Astrocyte of the cerebellum (primary cell): ENCODE measurements around the gene DVL2.

Source experiments
- DNase-seq: peaks from one replicate; pipeline ENCODE4 v3.0.0-alpha.2; 2011; ENCODE audit warnings: low read depth
- H3K4me3 ChIP-seq: 2 replicates; pipeline ENCODE4 v1.5.1; 2011; ENCODE audit warnings: mild to moderate bottlenecking, low read depth, low read length, moderate library complexity
- CTCF ChIP-seq: IDR thresholded peaks from 2 replicates; pipeline ENCODE4 v1.5.1; 2012; ENCODE audit warnings: low read length, low read depth, moderate library complexity, mild to moderate bottlenecking; ENCODE audit errors: missing control alignments
- in situ Hi-C: cut with HindIII; loops from 2 replicates; pipeline ENCODE4 v1.10.0; 2017; ENCODE audit warnings: low sequenced_read_pairs

The DVL2 gene

GRCh38 chr17:7223375-7223774, 10.9 kb downstream of the DVL2 start:
- no peak overlapping the region for H3K4me3 ChIP-seq
- in situ Hi-C loops = no loop called here
- DNase-seq = no peak
- TF ChIP-seq CTCF = no peak

DNA sequence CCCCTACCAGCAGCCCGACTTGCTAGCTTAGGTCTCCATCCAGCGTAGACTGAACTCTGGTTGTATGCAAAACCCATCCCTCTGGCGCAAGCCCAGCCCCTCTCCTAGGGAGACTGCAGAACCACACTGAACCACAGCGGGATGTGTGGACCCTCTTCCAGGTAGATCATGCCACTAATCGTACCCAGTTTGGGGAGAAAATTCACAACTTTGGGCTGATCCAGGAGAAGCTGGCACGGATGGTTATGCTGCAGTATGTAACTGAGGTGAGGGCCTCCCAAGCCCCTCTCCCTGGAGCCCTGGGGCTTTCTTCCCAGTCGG, 11.4 kb downstream of the DVL2 start:
- in situ Hi-C loops = no loop called here
- no peak for DNase-seq
- TF ChIP-seq CTCF = no peak
- H3K4me3 ChIP-seq = no peak overlapping the region

DNA sequence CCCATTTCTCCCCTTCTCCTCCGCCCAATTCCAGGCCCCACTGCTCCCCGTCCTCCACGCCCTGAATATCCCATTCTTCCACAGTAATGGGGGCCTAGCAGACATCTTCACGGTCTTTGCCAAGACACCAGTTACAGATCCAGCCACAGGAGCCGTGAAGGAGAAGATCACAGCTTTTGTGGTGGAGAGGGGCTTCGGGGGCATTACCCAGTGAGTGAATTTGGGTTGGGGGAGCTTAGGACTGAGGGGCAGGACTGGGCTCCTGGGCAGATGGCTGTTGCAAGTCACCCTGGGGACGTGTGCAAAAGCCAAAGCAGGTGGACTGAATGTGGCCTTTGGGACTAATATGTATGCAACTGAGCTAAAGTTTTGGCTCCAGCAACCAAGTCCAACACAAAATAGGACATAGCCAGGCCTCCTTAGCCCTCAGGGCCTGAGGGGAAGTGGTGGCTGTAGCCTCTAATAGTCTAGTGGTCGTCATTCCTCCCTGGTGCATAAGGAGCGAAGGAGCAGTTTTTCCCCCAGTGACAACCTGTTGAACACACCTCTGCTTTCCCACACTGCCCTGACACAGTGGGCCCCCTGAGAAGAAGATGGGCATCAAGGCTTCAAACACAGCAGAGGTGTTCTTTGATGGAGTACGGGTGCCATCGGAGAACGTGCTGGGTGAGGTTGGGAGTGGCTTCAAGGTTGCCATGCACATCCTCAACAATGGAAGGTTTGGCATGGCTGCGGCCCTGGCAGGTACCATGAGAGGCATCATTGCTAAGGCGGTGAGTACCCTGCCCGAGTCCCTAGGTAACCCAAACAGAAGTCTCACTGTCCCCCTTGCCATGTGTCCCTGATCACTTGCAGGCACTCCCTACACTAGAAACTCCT, 12.0 kb downstream of the DVL2 start:
- in situ Hi-C loops = no loop called here
- no peak for TF ChIP-seq CTCF
- no peak overlapping the region for H3K4me3 ChIP-seq
- no peak for DNase-seq

GRCh38 chr17:7221278-7222092, 12.8 kb downstream of the DVL2 start:
- no peak overlapping the region for H3K4me3 ChIP-seq
- in situ Hi-C loops = no loop called here
- DNase-seq = no peak
- no peak for TF ChIP-seq CTCF

DNA sequence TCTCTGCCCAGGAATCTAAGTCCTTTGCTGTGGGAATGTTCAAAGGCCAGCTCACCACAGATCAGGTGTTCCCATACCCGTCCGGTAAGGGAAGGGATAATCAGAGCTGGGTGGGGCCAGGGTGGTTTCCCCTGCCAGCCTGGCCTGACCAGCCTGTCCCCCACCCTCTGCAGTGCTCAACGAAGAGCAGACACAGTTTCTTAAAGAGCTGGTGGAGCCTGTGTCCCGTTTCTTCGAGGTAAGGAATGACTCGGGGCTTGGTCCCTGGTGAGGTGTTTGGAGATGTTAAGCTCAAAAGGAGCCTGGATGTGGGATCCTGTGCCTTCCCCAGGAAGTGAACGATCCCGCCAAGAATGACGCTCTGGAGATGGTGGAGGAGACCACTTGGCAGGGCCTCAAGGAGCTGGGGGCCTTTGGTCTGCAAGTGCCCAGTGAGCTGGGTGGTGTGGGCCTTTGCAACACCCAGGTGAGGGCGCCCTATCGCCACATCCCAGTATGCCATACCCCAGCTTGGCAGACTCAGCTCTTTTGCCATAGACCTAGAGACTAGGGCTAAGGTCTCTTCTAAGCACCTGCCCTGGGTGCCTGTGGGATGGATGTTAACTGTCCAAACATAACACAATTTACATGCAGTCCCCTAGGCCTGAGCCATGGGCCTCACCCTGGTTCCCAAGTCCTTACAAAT, 13.6 kb downstream of the DVL2 start:
- TF ChIP-seq CTCF = peak; percentile 50
- no peak for DNase-seq
- peak overlapping the region; percentile 84 for H3K4me3 ChIP-seq
- in situ Hi-C loops = no loop called here

GRCh38 chr17:7219812-7220592, 14.3 kb downstream of the DVL2 start, which contains the start of the genes ACADVL and DLG4:
Gene ACADVL, plus strand, starts transcription at chr17:7219938. Its CDS starts 47 bp downstream, at chr17:7219985.
Gene DLG4, minus strand, starts transcription at chr17:7219836.
- in situ Hi-C loops = no loop called here
- TF ChIP-seq CTCF = no peak
- H3K4me3 ChIP-seq = peak within 1 kb of the TSS; percentile 84
- DNase-seq = peak; percentile 75
